Ovary (tissue), 9 donors: ENCODE results near the gene ANKRD66. TPM values are rescaled to one million over a fixed set of nuclear protein-coding genes. Genes with fewer than 3 reads are reported as not detected.

Experiments
- DNase-seq, 5 donors: peaks; one replicate each; pipeline ENCODE4 v3.0.0-alpha.2; 2019 to 2020
- H3K27ac ChIP-seq, 2 donors: fragments of 200-600 bp; one replicate each; pipeline versions ENCODE4 v1.5.1 to v1.8.0; 2019 to 2022
- H3K27me3 ChIP-seq: fragments of 200-600 bp; one replicate; pipeline ENCODE4 v1.8.0; 2022
- H3K36me3 ChIP-seq: fragments of 200-600 bp; sonication (generic); one replicate; pipeline ENCODE4 v1.5.1; 2019
- H3K4me1 ChIP-seq: one replicate; pipeline ENCODE4 v1.8.1; 2013; ENCODE audit warnings: mild to moderate bottlenecking, moderate library complexity; ENCODE audit not compliant: insufficient read depth
- H3K4me3 ChIP-seq: fragments of 200-600 bp; sonication (generic); one replicate; pipeline ENCODE4 v1.5.1; 2017
- H3K9me3 ChIP-seq, 2 donors: fragments of 200-600 bp in 1 of 2; sonication (generic) in 1 of 2; one replicate each; pipeline versions ENCODE4 v1.5.1 to v1.8.1; 2013 to 2019; ENCODE audit warnings: mild to moderate bottlenecking in 1 of 2, moderate library complexity in 1 of 2
- EP300 ChIP-seq: sonication (generic); formaldehyde crosslinking; IDR thresholded peaks from one replicate; pipeline ENCODE4 v1.6.1; 2017; ENCODE audit warnings: antibody characterized with exemption
- POLR2A ChIP-seq: fragments of 450-650 bp; IDR thresholded peaks from one replicate; pipeline ENCODE4 v1.6.1; 2017; ENCODE audit warnings: antibody characterized with exemption, mild to moderate bottlenecking, moderate library complexity
- WGBS, 3 donors: extraction: QIAGEN DNeasy Blood & Tissue Kit in 1 of 3; methylation state at CpG; one replicate each; pipeline versions ENCODE4 v1.1.5 to v1.1.7; 2013 to 2017; 5-methylcytosine and 5-hydroxymethylcytosine counted together
- intact Hi-C, 4 donors: fragments of 100-400 bp; cut with DNase I; formaldehyde crosslinking; loops; one replicate each; pipeline versions ENCODE4 v1.11.0 to v1.15.1; 2022 to 2023
- polyA plus RNA-seq, 2 donors: library from polyadenylated mRNA; stranded (reverse); fragments of 200-250 nt in 1 of 2; fragments of 350-450 nt in 1 of 2; fragmentation: Illumina TruSeq in 1 of 2; extraction: RNeasy Lipid Tissue Mini Kit (QIAGEN cat#74804) in 1 of 2; gene quantifications; one replicate each; pipeline ENCODE4 v1.2.3, GENCODE V29; 2013 to 2014
- total RNA-seq, 7 donors: library from RNA; depleted of rRNA in 2 of 7; stranded (reverse); fragments of >200 nt in 2 of 7; fragmentation: NEBNext Ultra II Directional in 3 of 7; extraction: Animal tissue kit (Norgen Biotek cat#: 25700) in 3 of 7; gene quantifications; one replicate each; pipeline versions ENCODE4 v1.1.0 to v1.2.4, GENCODE V29; 2016 to 2023
- TF ChIP-seq, protein P1 (sequence below), 3 donors: fragments of 450-650 bp in 2 of 3; fragments of 200-600 bp in 1 of 3; IDR thresholded peaks; one replicate each; pipeline versions ENCODE4 v1.5.1 to v1.8.0; 2016 to 2022; ENCODE audit warnings: antibody characterized with exemption in 3 of 3, mild to moderate bottlenecking in 1 of 3
- donor health status: DM: no; HTN: no; CAD: no; lungs with moderate emphysema.
- donor health status: DM: no; HTN: no; CAD: no.
- donor health status: Bipolar disorder and iron deficiency.
- donor health status: DM: yes; HTN: yes; CAD: no.
- donor health status: DM: no; HTN: no; CAD: no.
- donor health status: DM: yes; HTN: yes; CAD: no.

The ANKRD66 gene
- total and polyA plus RNA-seq, 9 donors, result 0.12 to 18.0 (median 0.50) TPM; not detected in 4

DNA sequence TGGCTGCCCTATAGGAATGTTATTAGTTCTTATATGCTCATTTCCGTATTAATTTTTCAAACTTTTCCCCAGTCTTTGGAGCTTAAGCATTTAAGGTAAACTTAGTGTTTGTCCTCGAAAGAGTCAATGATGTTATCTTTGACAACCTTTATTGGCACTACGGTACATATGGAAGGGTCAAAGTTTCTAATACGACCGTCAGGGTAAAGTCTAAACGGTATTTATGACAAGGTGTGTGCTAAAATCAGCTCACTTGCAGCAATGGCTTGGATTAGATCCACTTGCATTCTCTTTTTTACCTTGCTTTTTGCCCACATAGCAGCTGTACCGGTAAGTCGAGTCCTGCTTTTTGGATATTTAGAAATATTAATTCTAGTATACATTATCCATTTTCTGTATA lies 46.4 kb downstream of the ANKRD66 start, which contains the start of gene MEP1A:
Gene MEP1A (plus strand): TSS at position 252 of the 400 bp plus-strand sequence. CDS start 10 bp downstream, at position 262.
- TF ChIP-seq, protein P1, sequence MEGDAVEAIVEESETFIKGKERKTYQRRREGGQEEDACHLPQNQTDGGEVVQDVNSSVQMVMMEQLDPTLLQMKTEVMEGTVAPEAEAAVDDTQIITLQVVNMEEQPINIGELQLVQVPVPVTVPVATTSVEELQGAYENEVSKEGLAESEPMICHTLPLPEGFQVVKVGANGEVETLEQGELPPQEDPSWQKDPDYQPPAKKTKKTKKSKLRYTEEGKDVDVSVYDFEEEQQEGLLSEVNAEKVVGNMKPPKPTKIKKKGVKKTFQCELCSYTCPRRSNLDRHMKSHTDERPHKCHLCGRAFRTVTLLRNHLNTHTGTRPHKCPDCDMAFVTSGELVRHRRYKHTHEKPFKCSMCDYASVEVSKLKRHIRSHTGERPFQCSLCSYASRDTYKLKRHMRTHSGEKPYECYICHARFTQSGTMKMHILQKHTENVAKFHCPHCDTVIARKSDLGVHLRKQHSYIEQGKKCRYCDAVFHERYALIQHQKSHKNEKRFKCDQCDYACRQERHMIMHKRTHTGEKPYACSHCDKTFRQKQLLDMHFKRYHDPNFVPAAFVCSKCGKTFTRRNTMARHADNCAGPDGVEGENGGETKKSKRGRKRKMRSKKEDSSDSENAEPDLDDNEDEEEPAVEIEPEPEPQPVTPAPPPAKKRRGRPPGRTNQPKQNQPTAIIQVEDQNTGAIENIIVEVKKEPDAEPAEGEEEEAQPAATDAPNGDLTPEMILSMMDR (IDR thresholded peaks at IDR 0.05), result no peak
- TF ChIP-seq EP300 (no peak), POLR2A (no peak)
- H3K27ac ChIP-seq, result no peak within 1 kb of the TSS
- DNase-seq, result no peak
- no peaks in the 10 kb centered on the region for H3K36me3 ChIP-seq
- no peaks in the 10 kb centered on the region for H3K9me3 ChIP-seq
- H3K4me1 ChIP-seq, result no peaks in the 10 kb centered on the region
- no peaks in the 10 kb centered on the region for H3K27me3 ChIP-seq
- intact Hi-C loops, result no loop called here
- 84 to 87% (median 86%) methylated on average over 8 of the region's 8 CpGs for WGBS, 3 donors
- H3K4me3 ChIP-seq, result no peak within 1 kb of the TSS

DNA sequence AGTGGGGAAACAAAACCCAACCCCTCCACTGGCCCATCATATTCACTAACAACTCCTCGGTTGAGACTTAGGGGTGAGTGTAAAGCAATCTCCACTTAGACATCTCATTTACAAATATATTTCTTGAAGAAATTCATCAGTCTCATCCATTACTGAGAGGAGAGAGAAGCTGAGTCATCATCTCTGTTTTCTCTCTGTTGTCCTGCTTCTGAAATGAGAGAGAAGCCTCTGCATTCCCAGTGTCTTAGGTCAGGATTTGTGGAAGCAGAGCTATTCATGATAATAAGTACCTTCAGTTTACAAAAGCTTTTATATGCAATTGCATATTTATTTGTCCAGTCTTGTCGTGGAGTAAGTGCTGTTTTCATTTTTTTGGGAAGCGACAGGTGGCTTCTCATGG lies 47.3 kb downstream of the ANKRD66 start:
- H3K4me3 ChIP-seq, result no peak overlapping the region
- H3K27me3 ChIP-seq, result no peaks in the 10 kb centered on the region
- 69 to 76% (median 70%) methylated on average over 3 of the region's 3 CpGs for WGBS, 3 donors
- H3K36me3 ChIP-seq, result no peaks in the 10 kb centered on the region
- DNase-seq, result no peak
- no peaks in the 10 kb centered on the region for H3K4me1 ChIP-seq
- H3K9me3 ChIP-seq, result no peaks in the 10 kb centered on the region
- H3K27ac ChIP-seq, result no peak overlapping the region
- TF ChIP-seq, protein P1 (IDR thresholded peaks at IDR 0.05), result no peak
- TF ChIP-seq EP300, result no peak
- no peak for TF ChIP-seq POLR2A
- intact Hi-C loops, result no loop called here

DNA sequence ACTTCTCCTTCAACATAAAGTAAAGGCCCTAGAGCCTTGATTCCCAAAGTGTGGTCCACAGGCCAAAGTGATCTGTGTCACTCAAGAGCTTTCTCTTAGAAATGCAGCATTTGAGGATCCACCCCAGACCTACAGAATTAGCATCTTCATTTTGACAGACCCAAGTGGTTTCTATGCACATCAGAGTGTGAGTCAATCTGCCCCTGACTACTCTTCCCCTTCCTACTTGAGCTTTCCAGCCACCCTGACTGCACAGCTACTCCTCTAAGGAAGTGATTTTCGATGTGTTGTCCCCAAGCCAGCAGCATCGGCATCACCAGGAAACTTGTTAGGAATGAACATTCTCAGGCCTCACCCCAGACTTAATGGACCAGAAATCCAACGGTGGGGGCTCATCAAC lies 49.1 kb downstream of the ANKRD66 start:
- H3K36me3 ChIP-seq, result no peaks in the 10 kb centered on the region
- TF ChIP-seq, protein P1 (IDR thresholded peaks at IDR 0.05), result no peak
- TF ChIP-seq POLR2A (no peak), EP300 (no peak)
- DNase-seq, result no peak

DNA sequence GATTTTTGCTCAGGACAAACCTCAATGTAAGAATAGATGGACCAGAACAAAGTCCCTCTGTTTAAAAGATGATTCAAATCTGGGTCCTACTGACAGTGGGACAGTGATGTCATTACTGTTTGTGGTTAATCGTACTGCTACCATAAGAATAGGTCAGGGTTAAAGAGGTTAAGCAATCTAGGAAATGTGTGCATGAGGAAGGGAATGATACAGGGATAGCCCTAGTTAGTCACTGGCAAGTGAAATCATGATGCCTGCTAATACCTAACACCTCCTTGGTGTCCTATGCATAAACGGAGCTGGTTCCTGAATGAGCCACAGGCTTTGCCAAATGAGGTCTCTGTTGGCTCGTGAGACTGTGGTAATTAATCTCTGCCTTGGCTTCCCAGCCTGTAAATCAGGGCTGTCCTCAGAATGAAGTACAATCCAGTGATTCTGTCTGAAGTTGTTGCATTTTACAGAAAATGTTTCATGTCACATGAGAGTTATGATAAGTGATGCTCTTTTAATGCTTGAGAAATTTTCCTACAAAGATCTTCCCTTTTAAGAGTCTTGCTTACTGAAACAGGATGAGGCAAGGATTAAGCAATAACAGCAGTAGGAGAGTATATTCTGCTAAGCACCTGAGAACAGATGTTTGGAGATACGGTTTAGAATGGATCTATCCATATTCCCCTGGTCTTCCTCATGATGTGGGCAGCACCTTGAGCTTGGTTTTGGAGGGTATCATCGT lies 50.3 kb downstream of the ANKRD66 start:
- intact Hi-C loops, result no loop called here
- H3K4me1 ChIP-seq, result no peaks in the 10 kb centered on the region
- no peaks in the 10 kb centered on the region for H3K36me3 ChIP-seq
- TF ChIP-seq POLR2A, result no peak
- TF ChIP-seq, protein P1 (IDR thresholded peaks at IDR 0.05), result no peak
- TF ChIP-seq EP300, result no peak
- no peaks in the 10 kb centered on the region for H3K27me3 ChIP-seq
- WGBS, 3 donors, result 57 to 68% (median 59%) methylated on average over 5 of the region's 5 CpGs
- no peak overlapping the region for H3K4me3 ChIP-seq
- no peak for DNase-seq
- H3K27ac ChIP-seq, result no peak overlapping the region
- H3K9me3 ChIP-seq, result no peaks in the 10 kb centered on the region

More for the DNA sequence above, 49.1 kb downstream of the ANKRD66 start:
- no peaks in the 10 kb centered on the region for H3K4me1 ChIP-seq
- intact Hi-C loops, result no loop called here
- no peak overlapping the region for H3K4me3 ChIP-seq
- H3K27ac ChIP-seq, result no peak overlapping the region
- no peaks in the 10 kb centered on the region for H3K9me3 ChIP-seq
- 93 to 95% (median 94%) methylated on average over 3 of the region's 3 CpGs for WGBS, 3 donors
- no peaks in the 10 kb centered on the region for H3K27me3 ChIP-seq
